ENCODE data around the gene HEMK1. TPM values are rescaled to one million over a fixed set of nuclear protein-coding genes. Genes with fewer than 3 reads are reported as not detected.

Gene HEMK1
- polyA plus RNA-seq, 2 of the 4 experiments (the other 2 are of a cell fraction): 4.3 to 4.7 TPM

- no peak overlapping the region for H3K4me2 ChIP-seq
- no peak overlapping the region for H3K4me3 ChIP-seq
- H3K27ac ChIP-seq: no peak overlapping the region
- TF ChIP-seq FOXS1 (CRISPR knock-in tag; IDR thresholded peaks at IDR 0.05) (no peak), EHMT2 (IDR thresholded peaks at IDR 0.05; ENCODE audit: low read depth) (no peak), JUN (IDR thresholded peaks at IDR 0.05) (no peak), HMGXB4 (CRISPR knock-in tag; IDR thresholded peaks at IDR 0.05; ENCODE audit: borderline replicate concordance) (no peak), MAX (IDR thresholded peaks at IDR 0.05) (no peak), E2F6 (IDR thresholded peaks at IDR 0.05; ENCODE audit: borderline replicate concordance, low read depth) (no peak), HDAC2 (IDR thresholded peaks at IDR 0.05) (no peak)
- DNase-seq (ENCODE audit: low read depth in 1 of 2, low spot score in 1 of 2) (no peak), FAIRE-seq (no peak), ATAC-seq (no peak)
- 100% methylated on average over 1 of the region's 4 CpGs for WGBS (ENCODE audit: missing lambda C conversion rate)
- no peaks in the 10 kb centered on the region for H3K4me1 ChIP-seq
- ChIA-PET POLR2A (no interaction called here), CTCF (interaction anchor here (1.9 kb wide), 1 partner anchor 12 kb away, joined by 11 read pairs; no protein-coding TSS in a partner anchor)
- H3K9me3 ChIP-seq: no peaks in the 10 kb centered on the region
Measured at GRCh38 chr3:50531201-50531600, 38.1 kb upstream of the HEMK1 start.

DNA sequence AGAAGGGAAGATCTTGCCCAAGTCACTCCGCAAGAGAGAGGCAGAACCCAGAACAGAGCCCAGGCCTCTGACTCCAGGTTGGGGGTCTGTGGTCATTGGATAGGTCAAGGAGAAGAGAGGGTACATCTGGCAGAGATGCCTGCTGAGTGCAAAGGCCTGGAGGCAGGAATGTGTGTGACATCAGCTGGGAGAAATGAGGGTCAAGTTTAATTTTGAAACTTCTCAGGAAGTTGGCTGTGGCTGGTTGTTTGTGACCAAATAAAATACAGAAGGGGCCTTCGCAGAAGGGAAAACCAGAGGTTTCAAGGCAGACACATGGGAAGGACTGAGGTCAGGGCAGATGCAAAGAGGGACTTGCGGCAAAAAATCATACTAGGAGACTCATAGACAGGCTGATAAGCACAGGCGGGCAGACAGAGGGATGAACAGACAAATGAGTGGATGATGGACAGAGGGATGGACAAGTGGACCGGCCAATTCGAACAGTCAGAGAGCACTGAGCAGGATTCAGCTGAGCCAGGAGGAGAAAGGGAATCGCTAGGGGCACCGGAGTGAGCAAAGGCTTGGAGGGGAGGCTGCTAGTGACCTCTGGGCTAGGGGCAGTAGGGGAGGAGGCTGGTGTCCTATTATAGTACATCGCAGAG is 37.1 kb upstream of the HEMK1 start:
- TF ChIP-seq SREBF2 (IDR thresholded peaks at IDR 0.05) (no peak), KDM1A (IDR thresholded peaks at IDR 0.05; ENCODE audit: low read depth) (no peak), MYC (IDR thresholded peaks at IDR 0.05; ENCODE audit: borderline replicate concordance, low read length) (no peak), HOXB13 (CRISPR knock-in tag; IDR thresholded peaks at IDR 0.05; ENCODE audit: low read depth) (no peak), MAFK (IDR thresholded peaks at IDR 0.05; ENCODE audit: partially characterized antibody) (no peak)
- 57% methylated on average over 9 of the region's 9 CpGs for whole genome bisulfite sequencing (ENCODE audit: missing lambda C conversion rate)
- POLR2A ChIA-PET: no interaction called here
- H3K4me3 ChIP-seq: no peak overlapping the region
- no peaks in the 10 kb centered on the region for H3K4me1 ChIP-seq
- no peak for DNase-seq (ENCODE audit: low read depth in 1 of 2, low spot score in 1 of 2)
- no peak for FAIRE-seq
- no peak overlapping the region for H3K4me2 ChIP-seq
- CTCF ChIA-PET: interaction anchor here (1.9 kb wide), 1 partner anchor 11 kb away, joined by 11 read pairs; no protein-coding TSS in a partner anchor
- peak in 1 of 2 experiments; percentile 43; a peak in 2 of 6 replicates for ATAC-seq
- no peaks in the 10 kb centered on the region for H3K9me3 ChIP-seq
- H3K27ac ChIP-seq: no peak overlapping the region

DNA sequence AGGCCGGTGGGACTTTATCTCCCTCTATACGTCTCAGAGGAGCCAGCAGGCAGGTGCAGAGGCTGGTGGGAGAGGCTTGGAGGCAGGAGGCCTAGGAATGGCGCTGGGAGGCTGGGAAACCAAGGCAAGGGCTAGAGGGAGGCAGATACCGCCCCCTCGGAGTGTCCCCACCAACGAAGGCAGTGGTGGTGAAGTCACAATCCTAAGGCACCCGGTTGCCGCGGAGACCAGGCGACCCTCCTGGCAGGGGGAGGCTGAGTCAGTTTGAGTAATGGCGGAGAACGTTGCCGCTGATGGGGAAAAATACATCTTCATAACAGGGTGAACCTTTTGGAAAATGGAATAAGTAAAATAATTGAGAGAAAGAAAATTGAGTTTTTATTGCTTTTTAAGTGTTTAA is 36.0 kb upstream of the HEMK1 start:
- Histone ChIP-seq H3K4me2 (no peak overlapping the region), H3K27ac (no peak overlapping the region), H3K4me3 (no peak overlapping the region), H3K9me3 (no peaks in the 10 kb centered on the region), H3K4me1 (no peaks in the 10 kb centered on the region)
- TF ChIP-seq, protein P1, sequence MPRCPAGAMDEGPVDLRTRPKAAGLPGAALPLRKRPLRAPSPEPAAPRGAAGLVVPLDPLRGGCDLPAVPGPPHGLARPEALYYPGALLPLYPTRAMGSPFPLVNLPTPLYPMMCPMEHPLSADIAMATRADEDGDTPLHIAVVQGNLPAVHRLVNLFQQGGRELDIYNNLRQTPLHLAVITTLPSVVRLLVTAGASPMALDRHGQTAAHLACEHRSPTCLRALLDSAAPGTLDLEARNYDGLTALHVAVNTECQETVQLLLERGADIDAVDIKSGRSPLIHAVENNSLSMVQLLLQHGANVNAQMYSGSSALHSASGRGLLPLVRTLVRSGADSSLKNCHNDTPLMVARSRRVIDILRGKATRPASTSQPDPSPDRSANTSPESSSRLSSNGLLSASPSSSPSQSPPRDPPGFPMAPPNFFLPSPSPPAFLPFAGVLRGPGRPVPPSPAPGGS (IDR thresholded peaks at IDR 0.05): no peak
- no peak for TF ChIP-seq BHLHE40 (IDR thresholded peaks at IDR 0.05; ENCODE audit: low read depth, low read length)
- 62% methylated on average over 12 of the region's 13 CpGs for WGBS (ENCODE audit: missing lambda C conversion rate)
- no peak for FAIRE-seq
- POLR2A ChIA-PET: no interaction called here
- ATAC-seq: no peak
- no peak for DNase-seq (ENCODE audit: low read depth in 1 of 2, low spot score in 1 of 2)
- CTCF ChIA-PET: interaction anchor here (1.0 kb wide), 2 partner anchors 9 to 18 kb away, joined by 3 read pairs; no protein-coding TSS in a partner anchor

DNA sequence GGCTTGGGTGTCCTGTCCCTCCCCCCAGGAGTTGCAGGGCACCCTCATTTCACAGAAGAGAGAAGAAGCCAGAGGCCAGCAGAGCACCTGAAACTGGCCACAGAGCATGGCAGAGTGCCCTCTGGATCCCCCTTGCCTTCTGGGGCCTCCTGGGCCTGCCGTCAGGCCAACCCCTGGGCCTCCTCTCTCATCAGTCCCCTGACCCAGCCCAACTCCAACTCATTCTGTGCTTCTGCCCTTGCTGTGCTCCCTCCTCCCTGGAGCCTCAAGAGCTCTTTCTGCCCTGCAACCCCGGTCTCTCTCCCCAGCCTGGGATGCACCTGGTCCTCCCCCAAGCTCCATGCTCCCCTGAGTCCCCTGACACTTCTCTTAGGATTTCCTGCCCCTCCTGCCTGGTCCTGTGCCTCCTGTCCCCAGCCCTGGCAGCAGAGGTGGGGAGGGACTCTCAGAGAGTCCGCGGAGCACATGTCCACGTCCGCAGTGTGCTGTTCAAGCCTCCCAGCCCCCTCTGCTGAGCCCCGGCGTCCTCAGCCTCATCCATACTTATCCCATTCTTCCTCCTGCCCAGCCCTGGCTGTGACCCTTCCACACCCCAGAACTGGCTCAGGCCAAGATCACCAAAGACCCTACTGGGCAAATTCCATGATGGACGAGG is 35.4 kb upstream of the HEMK1 start:
- no peak overlapping the region for H3K27ac ChIP-seq
- ChIA-PET CTCF (interaction anchor here (0.9 to 1.5 kb wide), 4 partner anchors 8 to 17 kb away, joined by 3 to 5 read pairs (median 4); no protein-coding TSS in a partner anchor), POLR2A (no interaction called here)
- 40% methylated on average over 8 of the region's 9 CpGs for WGBS (ENCODE audit: missing lambda C conversion rate)
- H3K4me2 ChIP-seq: no peak overlapping the region
- TF ChIP-seq CBX8 (IDR thresholded peaks at IDR 0.05) (no peak), RCOR1 (IDR thresholded peaks at IDR 0.05; ENCODE audit: low read depth, low read length) (no peak), TP53 (CRISPR knock-in tag; IDR thresholded peaks at IDR 0.05) (no peak), MAFK (IDR thresholded peaks at IDR 0.05; ENCODE audit: partially characterized antibody) (no peak), NPAS2 (CRISPR knock-in tag; IDR thresholded peaks at IDR 0.05; ENCODE audit: borderline replicate concordance) (no peak), FOSL2 (IDR thresholded peaks at IDR 0.05) (no peak), FOSL2 (CRISPR knock-in tag; IDR thresholded peaks at IDR 0.05) (no peak), RNF2 (IDR thresholded peaks at IDR 0.05; ENCODE audit: borderline replicate concordance, low read depth) (no peak), KDM1A (IDR thresholded peaks at IDR 0.05; ENCODE audit: low read depth) (no peak), HES2 (IDR thresholded peaks at IDR 0.05) (no peak)
- no peaks in the 10 kb centered on the region for H3K4me1 ChIP-seq
- DNase-seq (ENCODE audit: low read depth in 1 of 2, low spot score in 1 of 2) (no peak), ATAC-seq (no peak; a peak in 1 of 6 replicates), FAIRE-seq (no peak)
- no peaks in the 10 kb centered on the region for H3K9me3 ChIP-seq
- H3K4me3 ChIP-seq: no peak overlapping the region
